ENCODE measurements around the gene SLC25A47.

The SLC25A47 gene

DNA sequence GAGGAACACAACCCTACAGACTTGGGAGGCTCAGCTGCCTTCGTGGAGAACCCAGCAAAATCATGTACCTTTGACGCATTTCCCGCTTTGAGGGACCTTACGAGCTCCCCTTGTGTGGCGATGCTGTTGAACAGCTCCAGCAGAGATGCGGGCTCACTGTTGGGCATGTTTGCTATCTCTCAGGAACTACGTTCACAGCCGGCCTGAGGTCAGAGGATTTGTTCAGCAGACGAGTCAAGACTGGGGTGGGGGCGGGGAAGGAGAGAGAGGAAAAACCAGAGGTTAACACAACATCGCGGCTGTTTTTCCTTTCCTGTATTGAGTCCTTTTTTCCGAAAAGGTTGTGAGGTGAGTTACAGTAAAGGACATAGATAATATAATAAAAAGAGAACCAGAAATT lies 45.9 kb downstream of the SLC25A47 start:
- Histone ChIP-seq H3K27me3 (ENCODE audit: low read depth) (no peaks in the 10 kb centered on the region), H3K4me1 (no peaks in the 10 kb centered on the region), H3K4me3 (no peak overlapping the region), H3K9me3 (no peaks in the 10 kb centered on the region), H3K36me3 (replicated peaks) (peaks cover 49% of the 10 kb centered on the region)
- in situ Hi-C loops (cut with MboI; ENCODE audit: low sequenced_read_pairs): no loop called here
- DNase-seq (ENCODE audit: low spot score in 2 of 2): no peak

DNA sequence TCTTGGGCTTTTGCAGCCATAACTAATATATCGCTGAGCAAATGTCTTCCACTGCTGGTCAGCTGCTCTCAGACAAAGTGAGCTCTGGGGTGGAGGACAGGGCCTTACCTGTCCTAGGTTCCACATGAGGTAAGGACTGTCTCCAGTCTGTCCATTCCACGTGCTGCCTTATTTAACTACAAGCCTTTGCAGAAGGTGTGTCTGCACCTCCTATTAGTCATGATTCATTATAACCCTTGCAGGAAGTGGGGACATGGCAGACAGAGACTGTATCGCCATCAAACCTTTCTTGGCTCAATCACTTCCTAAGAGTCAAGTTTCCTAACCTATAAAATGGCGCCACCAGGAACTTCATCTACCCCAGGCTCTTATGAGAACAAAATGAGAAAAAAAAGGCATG lies 46.9 kb downstream of the SLC25A47 start:
- no peak for DNase-seq (ENCODE audit: low spot score in 2 of 2)
- peaks cover 46% of the 10 kb centered on the region for H3K36me3 ChIP-seq (replicated peaks)
- peaks cover 8% of the 10 kb centered on the region for H3K4me1 ChIP-seq
- in situ Hi-C loops (cut with MboI; ENCODE audit: low sequenced_read_pairs): no loop called here
- H3K9me3 ChIP-seq: no peaks in the 10 kb centered on the region
- H3K4me3 ChIP-seq: no peak overlapping the region
- H3K27me3 ChIP-seq (ENCODE audit: low read depth): no peaks in the 10 kb centered on the region

DNA sequence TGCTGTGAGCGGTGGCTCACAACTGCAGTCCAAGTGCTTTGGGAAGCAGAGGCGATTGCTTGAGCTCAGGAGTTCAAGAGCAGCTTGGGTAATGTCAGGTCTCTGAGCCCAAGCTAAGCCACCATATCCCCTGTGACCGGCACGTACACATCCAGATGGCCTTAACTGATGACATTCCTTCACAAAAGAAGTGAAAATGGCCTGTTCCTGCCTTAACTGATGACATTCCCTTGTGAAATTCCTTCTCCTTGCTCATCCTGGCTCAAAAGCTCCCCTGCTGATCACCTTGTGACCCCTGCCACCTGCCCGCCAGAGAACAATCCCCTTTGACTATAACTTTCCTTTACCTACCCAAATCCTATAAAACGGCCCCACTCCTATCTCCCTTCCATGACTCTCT lies 48.6 kb downstream of the SLC25A47 start:
- H3K36me3 ChIP-seq (replicated peaks): peaks cover 38% of the 10 kb centered on the region

DNA sequence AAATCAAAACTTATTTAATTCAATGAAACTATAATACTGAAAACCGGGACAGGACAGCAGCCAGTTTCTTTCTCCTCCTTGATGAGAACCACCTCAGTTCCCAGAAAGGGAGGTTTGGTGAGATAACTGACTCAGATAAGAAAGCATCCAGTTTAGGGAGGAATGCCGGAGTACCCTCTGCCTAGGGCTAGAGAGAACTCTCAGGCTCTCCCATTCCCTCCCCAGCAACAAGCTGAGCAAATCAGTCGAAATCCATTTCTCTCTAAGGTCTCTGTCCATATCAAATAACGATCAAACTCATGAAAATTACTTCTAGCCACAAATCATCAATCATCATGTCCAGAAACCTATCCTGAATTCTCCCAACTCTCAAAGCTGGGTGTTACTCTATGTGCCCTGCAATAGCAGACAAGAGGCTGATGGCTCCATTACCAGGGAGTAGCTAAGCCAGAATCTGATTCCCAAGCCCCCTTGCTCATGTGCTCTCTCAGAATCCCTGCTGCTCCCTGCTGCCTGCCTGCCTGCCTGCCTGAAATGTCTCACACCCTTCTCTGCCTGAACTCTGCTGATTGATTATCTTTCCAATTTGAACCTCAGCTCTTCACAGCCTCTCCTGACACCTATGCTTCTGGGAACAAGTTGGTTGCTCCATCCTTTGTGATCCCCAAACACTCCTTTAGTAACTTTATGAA lies 49.4 kb downstream of the SLC25A47 start:
- no peaks in the 10 kb centered on the region for H3K9me3 ChIP-seq
- DNase-seq (ENCODE audit: low spot score in 2 of 2): no peak
- peaks cover 33% of the 10 kb centered on the region for H3K36me3 ChIP-seq (replicated peaks)
- H3K4me3 ChIP-seq: no peak overlapping the region
- H3K4me1 ChIP-seq: peaks cover 16% of the 10 kb centered on the region
- H3K27me3 ChIP-seq (ENCODE audit: low read depth): no peaks in the 10 kb centered on the region
- in situ Hi-C loops (cut with MboI; ENCODE audit: low sequenced_read_pairs): no loop called here

More for the DNA sequence above, 48.6 kb downstream of the SLC25A47 start:
- Histone ChIP-seq H3K4me3 (no peak overlapping the region), H3K4me1 (peaks cover 12% of the 10 kb centered on the region), H3K27me3 (ENCODE audit: low read depth) (no peaks in the 10 kb centered on the region), H3K9me3 (no peaks in the 10 kb centered on the region)
- no peak for DNase-seq (ENCODE audit: low spot score in 2 of 2)
- in situ Hi-C loops (cut with MboI; ENCODE audit: low sequenced_read_pairs): no loop called here

DNA sequence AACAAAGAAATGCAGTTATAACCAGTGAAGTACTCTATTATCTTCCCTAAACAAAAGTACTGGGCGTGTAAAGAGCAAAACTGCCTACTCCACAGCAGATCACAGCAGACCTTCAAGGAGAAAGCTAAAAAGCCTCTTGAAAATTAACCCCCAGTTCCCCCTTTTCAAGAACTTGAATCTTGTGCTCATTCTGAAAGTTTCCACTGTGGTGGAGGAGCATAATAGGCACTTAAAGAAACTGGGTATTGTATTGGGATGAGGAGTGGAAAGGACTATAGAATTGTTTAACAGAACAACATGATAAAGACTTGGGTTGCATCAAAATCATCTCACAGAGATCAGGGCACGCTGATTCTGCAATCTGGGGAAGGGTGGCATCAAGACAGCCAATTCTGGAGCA lies 51.1 kb downstream of the SLC25A47 start:
- Histone ChIP-seq H3K4me3 (no peak overlapping the region), H3K27me3 (ENCODE audit: low read depth) (no peaks in the 10 kb centered on the region), H3K4me1 (peaks cover 18% of the 10 kb centered on the region), H3K36me3 (replicated peaks) (peaks cover 20% of the 10 kb centered on the region), H3K9me3 (no peaks in the 10 kb centered on the region)
- in situ Hi-C loops (cut with MboI; ENCODE audit: low sequenced_read_pairs): no loop called here
- no peak for DNase-seq (ENCODE audit: low spot score in 2 of 2)

DNA sequence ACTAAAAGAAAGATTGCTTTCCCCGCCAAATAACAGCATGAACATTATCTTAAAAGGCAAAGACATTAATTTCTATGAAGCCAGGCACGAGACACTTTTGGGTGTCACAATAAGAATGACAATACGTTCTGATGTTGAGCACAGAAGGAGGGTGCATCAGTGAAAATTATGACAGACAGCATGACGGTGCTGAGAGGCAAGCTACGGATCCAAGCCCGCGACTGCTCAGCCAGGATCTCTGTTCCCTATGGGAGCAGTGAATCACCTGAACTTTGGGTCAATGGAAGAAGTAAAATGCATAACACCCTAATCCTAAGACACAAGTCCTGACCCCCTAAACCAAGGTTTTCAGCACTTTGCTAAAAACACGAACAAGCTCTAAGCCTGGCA lies 51.7 kb downstream of the SLC25A47 start:
- Histone ChIP-seq H3K4me3 (peak overlapping the region; percentile 96), H3K36me3 (replicated peaks) (peaks cover 20% of the 10 kb centered on the region), H3K4me1 (peaks cover 18% of the 10 kb centered on the region), H3K9me3 (no peaks in the 10 kb centered on the region), H3K27me3 (ENCODE audit: low read depth) (no peaks in the 10 kb centered on the region)
- DNase-seq (ENCODE audit: low spot score in 2 of 2): no peak
- in situ Hi-C loops (cut with MboI; ENCODE audit: low sequenced_read_pairs): no loop called here

DNA sequence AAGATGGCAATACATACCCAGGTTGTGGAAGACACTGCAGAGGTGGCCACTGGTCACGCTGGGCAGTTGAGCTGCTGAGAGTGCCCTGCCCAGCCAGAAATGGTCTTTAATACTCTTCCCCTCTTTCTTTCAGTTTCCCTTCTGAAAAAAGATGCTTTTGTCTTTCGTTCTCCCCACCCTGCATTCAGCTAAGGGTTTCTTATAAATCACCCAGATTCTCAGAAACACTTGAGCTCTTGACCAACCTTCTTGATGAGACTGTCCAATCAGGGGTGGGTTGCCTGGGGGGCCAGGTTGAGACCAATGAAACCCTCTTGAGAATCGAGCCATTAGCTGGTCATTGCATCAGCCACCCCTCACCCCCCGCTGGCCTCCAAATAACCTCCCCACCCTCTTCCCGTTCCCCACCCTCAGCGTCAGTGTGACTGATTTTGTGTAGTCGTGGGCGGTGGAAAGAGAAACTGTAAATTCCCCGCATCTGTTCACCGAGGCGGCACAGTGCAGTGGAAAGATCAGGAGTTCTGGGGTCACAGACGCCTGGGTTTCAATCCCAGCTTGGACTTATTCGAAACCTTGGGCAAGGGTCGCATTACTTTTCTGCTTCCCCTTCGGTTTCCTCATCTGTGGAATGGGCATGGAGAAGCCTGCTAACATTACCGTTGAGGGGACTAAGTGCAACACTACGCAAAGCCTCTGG lies 52.3 kb downstream of the SLC25A47 start:
- DNase-seq (ENCODE audit: low spot score in 2 of 2): peak; percentile 61 to 82
- Histone ChIP-seq H3K36me3 (replicated peaks) (peaks cover 20% of the 10 kb centered on the region), H3K27me3 (ENCODE audit: low read depth) (no peaks in the 10 kb centered on the region), H3K9me3 (no peaks in the 10 kb centered on the region), H3K4me3 (peak overlapping the region; percentile 96), H3K4me1 (peaks cover 18% of the 10 kb centered on the region)
- in situ Hi-C loops (cut with MboI; ENCODE audit: low sequenced_read_pairs): no loop called here

DNA sequence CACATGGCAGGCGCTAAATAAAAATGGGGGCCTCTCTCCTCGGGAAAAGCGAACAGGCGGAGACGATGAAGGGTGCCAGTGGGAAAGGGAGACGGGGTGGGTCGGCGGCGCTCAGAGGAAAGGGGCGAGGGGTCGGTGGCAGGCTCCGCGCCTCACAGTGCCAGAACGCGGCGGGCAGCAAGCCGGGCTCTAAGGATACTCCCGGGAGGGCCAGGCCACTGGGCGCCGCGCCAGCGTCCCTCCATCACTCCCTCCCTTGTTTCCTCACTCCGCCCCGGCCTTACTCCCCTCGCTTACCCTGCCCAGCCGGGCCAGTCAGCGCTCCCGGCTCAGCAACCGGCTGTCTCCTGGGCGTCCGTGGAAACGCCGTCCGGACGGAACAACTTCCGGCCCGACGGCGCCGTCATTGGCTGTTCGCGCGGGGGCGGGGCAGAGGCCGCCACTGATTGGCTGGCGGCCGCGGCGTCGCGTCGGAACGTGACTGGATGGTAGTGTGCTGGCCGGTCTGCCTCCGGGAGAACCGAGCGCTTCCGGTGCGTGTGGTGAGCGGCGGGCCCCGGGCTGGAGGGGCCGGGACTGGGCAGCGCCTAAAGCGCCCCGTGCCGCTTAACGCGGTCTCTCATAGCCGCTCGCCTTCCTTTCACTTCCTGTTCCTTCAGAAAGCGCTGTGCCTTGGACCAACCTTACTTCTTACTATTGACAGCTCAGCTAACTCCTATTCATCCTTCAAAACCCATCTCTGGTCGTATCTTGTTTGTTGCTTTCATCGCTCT lies 53.0 kb downstream of the SLC25A47 start, which contains the start of gene WDR25:
TSS of gene WDR25 (plus strand) at position 523 of the 773 bp plus-strand sequence.
- Histone ChIP-seq H3K4me1 (peaks cover 18% of the 10 kb centered on the region), H3K36me3 (replicated peaks) (peaks cover 18% of the 10 kb centered on the region), H3K27me3 (ENCODE audit: low read depth) (no peaks in the 10 kb centered on the region), H3K9me3 (no peaks in the 10 kb centered on the region), H3K4me3 (peak within 1 kb of the TSS; percentile 96)
- in situ Hi-C loops (cut with MboI; ENCODE audit: low sequenced_read_pairs): no loop called here
- peak; percentile 95 for DNase-seq (ENCODE audit: low spot score in 2 of 2)

DNA sequence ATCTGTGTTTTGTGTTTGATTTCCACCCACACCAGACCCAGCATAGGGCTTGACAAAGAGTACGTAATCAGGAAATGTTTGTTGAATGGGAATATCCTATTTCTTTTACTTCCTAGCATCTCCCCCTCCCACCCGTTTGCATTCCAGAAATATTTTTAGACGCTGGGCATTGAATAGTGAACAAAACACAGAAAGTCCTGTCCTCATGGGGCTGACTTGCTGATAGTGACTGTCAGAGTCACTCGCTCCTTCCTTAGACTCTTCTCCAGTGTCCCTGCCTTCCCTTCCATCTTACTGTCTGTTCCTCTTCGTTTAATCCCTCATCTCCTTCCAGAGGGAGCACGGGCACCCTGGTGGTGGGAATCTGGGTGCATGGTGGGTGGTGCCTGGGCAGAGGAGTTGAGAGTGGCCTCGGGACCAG lies 53.6 kb downstream of the SLC25A47 start:
- DNase-seq (ENCODE audit: low spot score in 2 of 2): peak; percentile 44 to 68
- H3K4me3 ChIP-seq: peak overlapping the region; percentile 96
- in situ Hi-C loops (cut with MboI; ENCODE audit: low sequenced_read_pairs): no loop called here
- H3K4me1 ChIP-seq: peaks cover 18% of the 10 kb centered on the region
- no peaks in the 10 kb centered on the region for H3K9me3 ChIP-seq
- no peaks in the 10 kb centered on the region for H3K27me3 ChIP-seq (ENCODE audit: low read depth)
- H3K36me3 ChIP-seq (replicated peaks): peaks cover 21% of the 10 kb centered on the region

Data from HAP-1 (cell line).